Measurements from ENCODE around the gene L3MBTL3. TPM values are rescaled to one million over a fixed set of nuclear protein-coding genes. Genes with fewer than 3 reads are reported as not detected.
"Not testable (repeated sequence)": the region's sequence is repeated elsewhere in the genome, so short reads cannot be mapped to it uniquely, and the experiment has no call there.

L3MBTL3 gene
- total RNA-seq, 2 donors from 2014 or later, result 7.4 to 12.5 TPM

- ATAC-seq (no peak), DNase-seq (ENCODE audit: low spot score) (no peak)
- peaks cover 10% of the 10 kb centered on the region for H3K9me3 Mint-ChIP-seq
- no peak overlapping the region for H3K4me3 Mint-ChIP-seq
- H3K27ac Mint-ChIP-seq, result peak overlapping the region in 1 of 2 donors; percentile 93
- H3K27me3 Mint-ChIP-seq, result no peaks in the 10 kb centered on the region
- peaks cover 28% of the 10 kb centered on the region for H3K36me3 Mint-ChIP-seq
- peaks cover 30 to 39% of the 10 kb centered on the region in 2 donors for H3K4me1 Mint-ChIP-seq (ENCODE audit: low read depth in 2 of 2)
Measured at GRCh38 chr6:130167655-130168054, 149.3 kb downstream of the L3MBTL3 start.

DNA sequence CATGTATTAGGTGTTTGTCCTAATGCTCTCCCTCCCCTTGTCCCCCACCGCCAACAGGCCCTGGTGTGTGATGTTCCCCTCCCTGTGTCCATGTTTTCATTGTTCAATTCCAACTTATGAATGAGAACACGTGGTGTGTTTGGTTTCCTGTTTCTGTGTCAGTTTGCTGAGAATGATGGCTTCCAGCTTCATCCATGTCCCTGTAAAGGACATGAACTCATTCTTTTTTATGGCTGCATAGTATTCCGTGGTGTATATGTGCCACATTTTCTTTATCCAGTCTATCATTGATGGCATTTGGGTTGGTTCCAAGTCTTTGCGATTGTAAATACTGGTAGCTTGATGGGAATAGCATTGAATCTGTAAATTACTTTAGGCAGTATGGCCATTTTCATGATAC is 151.8 kb downstream of the L3MBTL3 start:
- not testable (repeated sequence) for H3K4me3 Mint-ChIP-seq; DNase-seq (ENCODE audit: low spot score); H3K27me3 Mint-ChIP-seq; ATAC-seq
- Mint-ChIP-seq H3K27ac (peak overlapping the region; percentile 47 to 66), H3K36me3 (peaks cover 30% of the 10 kb centered on the region), H3K4me1 (ENCODE audit: low read depth in 2 of 2) (peaks cover 27 to 28% of the 10 kb centered on the region in 2 donors), H3K9me3 (peaks cover 15% of the 10 kb centered on the region)

GRCh38 chr6:130173377-130174004 is 155.1 kb downstream of the L3MBTL3 start:
- H3K4me1 Mint-ChIP-seq (ENCODE audit: low read depth in 2 of 2), result peaks cover 18 to 28% of the 10 kb centered on the region in 2 donors
- DNase-seq (ENCODE audit: low spot score); H3K4me3 Mint-ChIP-seq; ATAC-seq; H3K27me3 Mint-ChIP-seq: not testable (repeated sequence)
- H3K9me3 Mint-ChIP-seq, result peaks cover 15% of the 10 kb centered on the region
- H3K27ac Mint-ChIP-seq, result peak overlapping the region in 1 of 2 donors; percentile 14
- H3K36me3 Mint-ChIP-seq, result peaks cover 32% of the 10 kb centered on the region

DNA sequence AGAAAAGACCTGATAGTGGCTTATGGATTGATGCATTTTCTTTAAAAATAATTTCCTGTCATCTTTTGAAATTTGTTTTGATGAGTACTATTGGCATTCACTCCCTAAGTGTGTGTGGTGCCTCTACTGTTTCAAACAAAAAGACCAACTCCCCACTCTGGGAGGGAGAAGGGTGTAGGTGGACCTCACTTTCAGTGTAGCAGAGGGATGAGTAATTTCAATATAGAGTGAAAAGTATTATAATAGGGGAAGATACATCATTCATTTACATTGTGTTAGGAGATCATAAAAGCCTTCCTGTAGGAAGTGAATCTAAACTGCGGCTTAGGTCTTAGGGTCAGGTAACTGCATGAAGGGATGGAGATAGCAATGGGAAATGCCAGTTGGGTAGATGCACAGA is 158.0 kb downstream of the L3MBTL3 start:
- Mint-ChIP-seq H3K4me3 (no peak overlapping the region), H3K9me3 (peaks cover 7% of the 10 kb centered on the region), H3K4me1 (ENCODE audit: low read depth in 2 of 2) (peaks cover 12 to 35% of the 10 kb centered on the region in 2 donors), H3K27me3 (no peaks in the 10 kb centered on the region), H3K36me3 (peaks cover 25% of the 10 kb centered on the region), H3K27ac (peak overlapping the region; percentile 63 to 77)
- ATAC-seq, result no peak
- DNase-seq (ENCODE audit: low spot score), result no peak

DNA sequence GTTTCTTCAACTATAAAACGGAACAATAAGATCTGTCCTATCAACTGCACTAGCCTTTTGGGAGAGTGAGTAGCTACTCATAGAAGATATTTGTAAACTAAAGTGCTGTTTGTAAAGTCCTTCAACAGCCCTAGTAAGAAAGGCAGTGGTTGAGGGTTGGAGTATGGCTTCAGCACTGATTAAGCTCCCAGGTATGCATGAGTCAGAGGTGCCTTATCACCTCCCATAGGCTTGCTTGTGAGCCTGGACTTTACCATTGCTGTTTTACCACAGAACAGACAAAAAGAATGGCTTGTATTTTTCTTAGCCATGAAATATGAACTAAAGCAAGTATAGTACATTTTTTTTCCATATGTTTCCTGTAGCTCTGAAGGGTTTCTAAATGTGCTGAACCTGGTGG is 160.3 kb downstream of the L3MBTL3 start:
- DNase-seq (ENCODE audit: low spot score) (no peak), ATAC-seq (no peak)
- Mint-ChIP-seq H3K27me3 (no peaks in the 10 kb centered on the region), H3K4me3 (no peak overlapping the region), H3K4me1 (ENCODE audit: low read depth in 2 of 2) (peaks cover 21 to 37% of the 10 kb centered on the region in 2 donors), H3K9me3 (no peaks in the 10 kb centered on the region), H3K36me3 (peaks cover 14% of the 10 kb centered on the region), H3K27ac (peak overlapping the region; percentile 63 to 77)

DNA sequence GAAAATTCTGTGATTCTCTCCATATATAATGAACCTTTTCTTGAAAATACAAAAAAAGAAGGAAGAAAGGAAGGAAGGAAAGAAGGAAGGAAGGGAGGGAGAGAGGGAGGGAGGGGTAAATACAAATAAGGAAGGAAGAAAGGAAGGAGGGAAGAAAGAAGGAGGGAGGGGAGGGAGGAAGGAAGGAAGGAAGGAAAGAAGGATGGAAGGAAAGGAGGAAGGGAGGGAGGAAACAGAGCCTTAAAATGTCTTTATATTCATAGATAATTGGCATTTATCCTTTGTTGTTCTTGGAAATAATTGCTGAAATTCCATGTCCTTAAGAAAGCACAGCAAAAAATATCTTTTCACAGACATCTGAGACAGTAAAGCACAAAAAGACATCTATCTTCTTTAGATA is 164.1 kb downstream of the L3MBTL3 start:
- DNase-seq (ENCODE audit: low spot score) (no peak), ATAC-seq (no peak)
- H3K36me3 Mint-ChIP-seq, result peaks cover 9% of the 10 kb centered on the region
- H3K4me1 Mint-ChIP-seq (ENCODE audit: low read depth in 2 of 2), result peaks cover 47 to 51% of the 10 kb centered on the region in 2 donors
- no peak overlapping the region for H3K4me3 Mint-ChIP-seq
- H3K9me3 Mint-ChIP-seq, result no peaks in the 10 kb centered on the region
- H3K27me3 Mint-ChIP-seq, result no peaks in the 10 kb centered on the region
- peak overlapping the region; percentile 91 to 93 for H3K27ac Mint-ChIP-seq

DNA sequence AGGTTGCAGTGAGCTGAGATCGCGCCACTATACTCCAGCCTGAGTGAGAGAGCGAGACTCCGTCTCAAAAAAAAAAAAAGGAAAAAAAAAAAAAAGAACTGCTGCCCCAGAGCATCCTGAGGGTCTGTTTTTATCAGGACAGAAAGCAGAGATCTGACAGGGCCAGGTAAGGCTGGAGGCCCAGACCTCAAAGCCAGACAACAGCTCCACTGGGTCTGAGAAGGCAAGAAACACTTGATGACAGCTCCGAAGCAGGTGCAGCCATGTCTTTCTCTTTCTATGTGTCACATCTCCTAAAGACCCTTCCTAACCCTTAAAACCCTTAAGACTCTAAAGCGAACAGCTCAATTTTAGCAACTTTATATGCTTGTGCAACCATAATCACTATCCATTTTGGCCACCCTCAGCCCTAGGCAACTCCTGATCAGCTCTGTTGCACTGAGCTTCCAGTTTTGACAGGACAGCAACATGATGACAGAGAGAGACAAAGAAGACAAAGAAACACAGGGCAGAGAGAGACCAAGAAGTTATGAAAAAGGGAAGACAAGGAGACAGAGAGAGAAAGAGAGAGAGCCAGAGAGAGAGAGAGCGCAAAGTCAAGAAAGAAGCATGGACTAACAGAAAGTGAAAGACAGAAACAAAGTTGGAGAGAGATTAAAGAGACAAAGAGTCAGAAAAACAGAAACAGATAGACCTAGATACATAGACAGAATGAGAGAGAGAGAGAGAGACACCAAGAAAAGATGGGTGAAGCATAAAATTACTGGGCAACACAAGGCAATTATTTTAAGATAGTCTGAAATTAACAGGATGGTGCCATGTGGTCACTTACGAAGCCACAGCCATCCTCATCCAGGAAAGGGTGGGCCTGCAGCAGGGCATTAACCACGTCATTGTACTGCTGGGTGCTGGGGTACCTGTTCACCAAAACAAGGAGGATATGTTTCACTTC is 165.2 kb downstream of the L3MBTL3 start:
- H3K36me3 Mint-ChIP-seq, result peaks cover 9% of the 10 kb centered on the region
- H3K27me3 Mint-ChIP-seq, result no peaks in the 10 kb centered on the region
- no peaks in the 10 kb centered on the region for H3K9me3 Mint-ChIP-seq

GRCh38 chr6:130185658-130186057 is 167.3 kb downstream of the L3MBTL3 start:
- no peak for ATAC-seq
- H3K4me1 Mint-ChIP-seq (ENCODE audit: low read depth in 2 of 2), result peaks cover 57 to 71% of the 10 kb centered on the region in 2 donors
- H3K27me3 Mint-ChIP-seq, result no peaks in the 10 kb centered on the region
- peaks cover 5% of the 10 kb centered on the region for H3K36me3 Mint-ChIP-seq
- peak overlapping the region; percentile 91 to 93 for H3K27ac Mint-ChIP-seq
- H3K9me3 Mint-ChIP-seq, result no peaks in the 10 kb centered on the region
- peak overlapping the region; percentile 71 for H3K4me3 Mint-ChIP-seq
- no peak for DNase-seq (ENCODE audit: low spot score)

More for the DNA sequence above, 165.2 kb downstream of the L3MBTL3 start:
- Mint-ChIP-seq H3K27ac (peak overlapping the region; percentile 91 to 93), H3K4me1 (ENCODE audit: low read depth in 2 of 2) (peaks cover 46 to 52% of the 10 kb centered on the region in 2 donors), H3K4me3 (peak overlapping the region; percentile 86)
- DNase-seq (ENCODE audit: low spot score) (no peak), ATAC-seq (peak; percentile 88)

- Mint-ChIP-seq H3K27me3 (no peaks in the 10 kb centered on the region), H3K36me3 (no peaks in the 10 kb centered on the region), H3K4me3 (peak overlapping the region; percentile 71), H3K9me3 (no peaks in the 10 kb centered on the region), H3K4me1 (ENCODE audit: low read depth in 2 of 2) (peaks cover 62 to 83% of the 10 kb centered on the region in 2 donors), H3K27ac (peak overlapping the region; percentile 91 to 93)
- DNase-seq (ENCODE audit: low spot score), result no peak
- peak in 1 of 2 donors; percentile 62 for ATAC-seq
Measured at GRCh38 chr6:130187335-130188206, 169.2 kb downstream of the L3MBTL3 start.

DNA sequence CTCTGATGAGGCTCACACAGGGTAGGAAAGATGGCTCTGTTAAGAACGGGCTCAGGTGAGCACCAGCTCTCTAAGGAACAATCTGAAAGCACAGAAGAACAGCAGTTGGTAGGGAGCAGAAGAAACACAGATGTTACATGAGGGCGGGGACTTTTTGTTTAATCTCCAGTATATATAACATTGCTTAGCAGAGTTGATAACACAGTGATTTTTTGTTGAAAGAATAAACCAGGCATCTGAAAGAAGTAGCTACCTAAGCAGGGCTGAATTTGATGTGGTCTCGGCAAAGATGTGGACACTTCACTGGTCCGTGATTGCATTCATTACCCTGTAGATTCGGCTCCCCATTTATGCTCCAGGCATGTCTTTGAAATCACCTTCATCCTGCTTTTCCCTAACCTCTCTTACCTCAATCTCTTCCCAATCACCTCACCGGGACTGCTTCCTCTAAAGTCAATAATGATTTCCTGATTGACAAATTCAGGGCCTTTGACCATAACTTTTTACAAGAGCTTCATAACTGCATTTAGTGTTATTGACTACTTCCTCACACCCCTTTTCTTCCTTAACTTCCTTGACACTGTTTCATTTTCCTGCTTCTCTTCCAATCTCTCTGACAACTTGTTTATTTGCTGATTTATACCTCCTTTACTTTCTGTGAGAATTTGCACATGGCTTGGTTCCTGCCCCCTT is 170.0 kb downstream of the L3MBTL3 start:
- H3K27me3 Mint-ChIP-seq, result no peaks in the 10 kb centered on the region
- ATAC-seq (no peak), DNase-seq (ENCODE audit: low spot score) (no peak)
- peak overlapping the region; percentile 91 to 93 for H3K27ac Mint-ChIP-seq
- H3K36me3 Mint-ChIP-seq, result no peaks in the 10 kb centered on the region
- H3K4me1 Mint-ChIP-seq (ENCODE audit: low read depth in 2 of 2), result peaks cover 70 to 86% of the 10 kb centered on the region in 2 donors
- H3K4me3 Mint-ChIP-seq, result peak overlapping the region; percentile 63
- no peaks in the 10 kb centered on the region for H3K9me3 Mint-ChIP-seq

GRCh38 chr6:130189531-130190397 is 171.4 kb downstream of the L3MBTL3 start:
- Mint-ChIP-seq H3K9me3 (no peaks in the 10 kb centered on the region), H3K27ac (peak overlapping the region; percentile 91 to 93), H3K4me3 (peak overlapping the region; percentile 63), H3K36me3 (no peaks in the 10 kb centered on the region), H3K4me1 (ENCODE audit: low read depth in 2 of 2) (peaks cover 72 to 86% of the 10 kb centered on the region in 2 donors), H3K27me3 (no peaks in the 10 kb centered on the region)
- ATAC-seq (no peak), DNase-seq (ENCODE audit: low spot score) (no peak)
